GM20000 (cell line): Measurements from ENCODE around the gene LTBP1.

ENCODE experiments used
- DNase-seq: peaks from one replicate; pipeline ENCODE4 v3.0.0; 2012; ENCODE audit warnings: low spot score
- CTCF ChIP-seq: IDR thresholded peaks from 2 replicates; pipeline ENCODE4 v1.5.1; 2012; ENCODE audit warnings: mild to moderate bottlenecking, control low read depth; ENCODE audit errors: extremely low read depth, missing control alignments

The LTBP1 gene

GRCh38 chr2:33002863-33003262, 56.1 kb downstream of the LTBP1 start:
- no peak for DNase-seq
- TF ChIP-seq CTCF: no peak

- DNase-seq: no peak
- TF ChIP-seq CTCF: no peak
Measured at GRCh38 chr2:33005057-33005456, 58.3 kb downstream of the LTBP1 start.

DNA sequence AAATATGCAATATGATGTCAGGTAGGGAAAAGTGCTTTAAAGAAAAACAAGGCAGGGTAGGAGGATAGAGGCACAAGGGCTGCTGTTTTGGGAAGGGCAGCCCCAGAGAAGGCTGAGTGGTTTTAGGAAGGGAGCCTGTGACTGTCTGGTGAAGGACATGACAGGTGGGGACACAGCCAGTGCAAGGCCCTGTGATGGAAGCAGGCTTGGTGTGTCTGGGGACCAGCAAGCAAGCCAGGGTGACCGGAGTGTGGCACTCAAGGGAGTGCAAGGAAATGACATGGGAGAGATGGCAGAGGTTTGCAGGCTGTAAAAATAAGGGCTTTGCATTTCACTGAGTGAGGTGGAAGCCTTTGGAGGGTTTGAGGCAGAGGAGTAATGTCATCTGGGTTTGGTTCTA, 62.0 kb downstream of the LTBP1 start:
- no peak for DNase-seq
- TF ChIP-seq CTCF: no peak

GRCh38 chr2:33009249-33009648, 62.5 kb downstream of the LTBP1 start:
- no peak for TF ChIP-seq CTCF
- DNase-seq: no peak

- DNase-seq: no peak
- no peak for TF ChIP-seq CTCF
Measured at GRCh38 chr2:33011373-33011772, 64.6 kb downstream of the LTBP1 start.

GRCh38 chr2:33011941-33012340, 65.2 kb downstream of the LTBP1 start:
- no peak for TF ChIP-seq CTCF
- no peak for DNase-seq

GRCh38 chr2:33013684-33014110, 66.9 kb downstream of the LTBP1 start:
- no peak for TF ChIP-seq CTCF
- no peak for DNase-seq
